ENCODE data around the gene CLMN.
"Not testable (repeated sequence)": the region's sequence is repeated elsewhere in the genome, so short reads cannot be mapped to it uniquely, and the experiment has no call there.

Gene CLMN

GRCh38 chr14:95286645-95287044 lies 33.1 kb downstream of the CLMN start:
- no peak for DNase-seq

GRCh38 chr14:95285566-95285965 lies 34.1 kb downstream of the CLMN start:
- DNase-seq, result no peak

- DNase-seq, result not testable (repeated sequence)
Observed at GRCh38 chr14:95283802-95284201, 35.9 kb downstream of the CLMN start.

GRCh38 chr14:95282986-95283380 lies 36.7 kb downstream of the CLMN start:
- not testable (repeated sequence) for DNase-seq

- no peak for DNase-seq
Observed at GRCh38 chr14:95282354-95282985, 37.2 kb downstream of the CLMN start.

- DNase-seq, result no peak
Observed at GRCh38 chr14:95281560-95282176, 38.0 kb downstream of the CLMN start.

- no peak for DNase-seq
Observed at GRCh38 chr14:95275494-95275893, 44.2 kb downstream of the CLMN start.

- no peak for DNase-seq
Observed at GRCh38 chr14:95274874-95275273, 44.8 kb downstream of the CLMN start.

GRCh38 chr14:95274279-95274678 lies 45.4 kb downstream of the CLMN start:
- DNase-seq, result no peak

GRCh38 chr14:95273001-95273978 lies 46.4 kb downstream of the CLMN start:
- no peak for DNase-seq

GRCh38 chr14:95272057-95272456 lies 47.7 kb downstream of the CLMN start:
- DNase-seq, result no peak

- DNase-seq, result no peak
Observed at GRCh38 chr14:95270203-95270602, 49.5 kb downstream of the CLMN start.

GRCh38 chr14:95269493-95269892 lies 50.2 kb downstream of the CLMN start:
- DNase-seq, result no peak

- no peak for DNase-seq
Observed at GRCh38 chr14:95268350-95268749, 51.4 kb downstream of the CLMN start.

- DNase-seq, result no peak
Observed at GRCh38 chr14:95267306-95267705, 52.4 kb downstream of the CLMN start.

GRCh38 chr14:95265106-95266094 lies 54.3 kb downstream of the CLMN start:
- DNase-seq, result peak; percentile 52

- no peak for DNase-seq
Observed at GRCh38 chr14:95264271-95264973, 55.3 kb downstream of the CLMN start.

- no peak for DNase-seq
Observed at GRCh38 chr14:95263527-95264231, 56.0 kb downstream of the CLMN start.

GRCh38 chr14:95262511-95262891 lies 57.2 kb downstream of the CLMN start:
- no peak for DNase-seq

GRCh38 chr14:95261616-95262510 lies 57.8 kb downstream of the CLMN start:
- DNase-seq, result no peak

All from CD4-positive, alpha-beta T cell treated with Interferon gamma for 1 hour (primary cell).